Uterus (tissue), 2 donors: Measurements from ENCODE around the gene RNPS1.

Source experiments
- POLR2A ChIP-seq, 2 donors: fragments of 450-650 bp; IDR thresholded peaks; one replicate each; pipeline ENCODE4 v1.6.1; 2016; ENCODE audit warnings: antibody characterized with exemption in 2 of 2, mild to moderate bottlenecking in 1 of 2, moderate library complexity in 1 of 2
- TF ChIP-seq, protein P1 (sequence below), 4 experiments: fragments of 200-600 bp in 2 of 4; fragments of 450-650 bp in 2 of 4; sonication (generic) in 2 of 4; IDR thresholded peaks; one replicate each; pipeline ENCODE4 v1.5.1; 2016 to 2019; ENCODE audit warnings: antibody characterized with exemption in 4 of 4, mild to moderate bottlenecking in 2 of 4, moderate library complexity in 1 of 4

- TF ChIP-seq POLR2A (IDR thresholded peaks at IDR 0.05) = no peak
- TF ChIP-seq, protein P1, sequence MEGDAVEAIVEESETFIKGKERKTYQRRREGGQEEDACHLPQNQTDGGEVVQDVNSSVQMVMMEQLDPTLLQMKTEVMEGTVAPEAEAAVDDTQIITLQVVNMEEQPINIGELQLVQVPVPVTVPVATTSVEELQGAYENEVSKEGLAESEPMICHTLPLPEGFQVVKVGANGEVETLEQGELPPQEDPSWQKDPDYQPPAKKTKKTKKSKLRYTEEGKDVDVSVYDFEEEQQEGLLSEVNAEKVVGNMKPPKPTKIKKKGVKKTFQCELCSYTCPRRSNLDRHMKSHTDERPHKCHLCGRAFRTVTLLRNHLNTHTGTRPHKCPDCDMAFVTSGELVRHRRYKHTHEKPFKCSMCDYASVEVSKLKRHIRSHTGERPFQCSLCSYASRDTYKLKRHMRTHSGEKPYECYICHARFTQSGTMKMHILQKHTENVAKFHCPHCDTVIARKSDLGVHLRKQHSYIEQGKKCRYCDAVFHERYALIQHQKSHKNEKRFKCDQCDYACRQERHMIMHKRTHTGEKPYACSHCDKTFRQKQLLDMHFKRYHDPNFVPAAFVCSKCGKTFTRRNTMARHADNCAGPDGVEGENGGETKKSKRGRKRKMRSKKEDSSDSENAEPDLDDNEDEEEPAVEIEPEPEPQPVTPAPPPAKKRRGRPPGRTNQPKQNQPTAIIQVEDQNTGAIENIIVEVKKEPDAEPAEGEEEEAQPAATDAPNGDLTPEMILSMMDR (IDR thresholded peaks at IDR 0.05) = no peak
Measured at GRCh38 chr16:2297506-2297860, 29.6 kb upstream of the RNPS1 start.
